Stimulated activated naive B cell treated with anti-CD40 and anti-IgM and Interleukin-4, amounts not matched to agents 10 μg/mL and 1 μg/mL and 100 μg/mL, for 72 hours (primary cell): ENCODE data around the gene POLN.

ENCODE experiments used
- ATAC-seq, 2 donors: fragments of 150-1000 bp; cut with Tn5 transposase; replicated peaks; 2 replicates each; pipeline ENCODE4 v1.10.0; 2021; ENCODE audit warnings: moderate library complexity in 1 of 2
- DNase-seq: peaks from one replicate; pipeline ENCODE4 v3.0.0; 2021
- H3K27ac Mint-ChIP-seq: one replicate; pipeline ENCODE4 v1.8.0; 2022; ENCODE audit warnings: mild to moderate bottlenecking, mixed read lengths
- H3K27me3 Mint-ChIP-seq, 2 donors: one replicate each; pipeline ENCODE4 v1.8.0; 2022; ENCODE audit warnings: mixed read lengths in 2 of 2
- H3K36me3 Mint-ChIP-seq, 2 donors: one replicate each; pipeline ENCODE4 v1.8.0; 2022; ENCODE audit warnings: mixed read lengths in 2 of 2, mild to moderate bottlenecking in 1 of 2
- H3K4me1 Mint-ChIP-seq, 2 donors: one replicate each; pipeline ENCODE4 v1.8.0; 2022; ENCODE audit warnings: mixed read lengths in 2 of 2, mild to moderate bottlenecking in 1 of 2
- H3K4me3 Mint-ChIP-seq, 2 donors: one replicate each; pipeline ENCODE4 v1.8.0; 2022; ENCODE audit warnings: mild to moderate bottlenecking in 2 of 2, mixed read lengths in 2 of 2, moderate library complexity in 1 of 2
- H3K9me3 Mint-ChIP-seq, 2 donors: one replicate each; pipeline ENCODE4 v1.8.0; 2022; ENCODE audit warnings: mixed read lengths in 2 of 2, mild to moderate bottlenecking in 1 of 2

The POLN gene

DNA sequence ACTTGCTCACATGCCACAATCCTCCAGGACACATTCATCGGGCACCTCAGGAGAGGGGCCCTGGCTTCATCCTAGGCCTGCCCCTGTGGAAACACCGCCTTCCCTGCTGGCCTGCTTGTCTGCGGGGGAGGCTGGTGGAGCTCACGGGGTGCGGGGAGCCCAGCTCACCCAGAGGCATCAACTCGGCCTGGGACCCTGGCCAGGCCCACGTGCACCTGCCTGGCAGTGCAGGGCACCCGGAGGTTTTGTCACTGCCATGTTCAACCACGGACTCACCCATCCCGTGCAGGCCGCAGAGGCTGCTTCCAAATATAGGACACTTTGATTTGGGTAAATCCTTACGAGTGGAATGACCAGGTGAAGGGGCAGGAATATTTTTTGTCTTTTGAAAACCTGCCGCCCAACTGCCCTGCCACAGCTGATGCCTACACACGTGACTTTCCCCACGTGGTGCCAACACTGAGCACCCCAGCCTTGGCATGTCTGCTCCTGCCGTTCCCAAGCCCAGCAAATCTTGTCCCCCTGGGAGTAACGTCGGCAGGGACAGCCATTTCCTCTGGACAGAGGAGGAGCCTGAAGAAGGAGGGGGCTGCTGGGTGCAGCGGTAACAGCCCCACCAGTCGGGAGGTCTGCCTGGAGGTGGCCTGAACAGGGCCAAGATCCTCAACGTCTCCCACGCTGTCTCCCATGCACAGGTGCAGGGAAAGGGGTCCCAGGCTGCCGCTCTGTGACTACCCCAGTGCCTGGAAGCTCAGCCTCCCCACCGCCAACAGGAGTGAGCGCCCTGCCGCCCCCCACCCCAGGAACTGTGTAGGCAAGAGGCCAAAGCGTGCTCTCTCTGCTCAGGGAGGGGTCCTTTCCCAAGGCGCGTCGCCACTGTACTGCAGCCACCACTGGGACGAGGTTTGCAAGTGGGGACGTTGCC, 11.5 kb upstream of the POLN start:
- ATAC-seq (no peak), DNase-seq (peak; percentile 0)
- no peaks in the 10 kb centered on the region for H3K27me3 Mint-ChIP-seq
- H3K27ac Mint-ChIP-seq = peak overlapping the region; percentile 20
- H3K36me3 Mint-ChIP-seq = peaks cover 9 to 10% of the 10 kb centered on the region in 2 donors
- no peaks in the 10 kb centered on the region for H3K9me3 Mint-ChIP-seq
- no peak overlapping the region for H3K4me3 Mint-ChIP-seq
- H3K4me1 Mint-ChIP-seq = peaks cover 9 to 24% of the 10 kb centered on the region in 2 donors

DNA sequence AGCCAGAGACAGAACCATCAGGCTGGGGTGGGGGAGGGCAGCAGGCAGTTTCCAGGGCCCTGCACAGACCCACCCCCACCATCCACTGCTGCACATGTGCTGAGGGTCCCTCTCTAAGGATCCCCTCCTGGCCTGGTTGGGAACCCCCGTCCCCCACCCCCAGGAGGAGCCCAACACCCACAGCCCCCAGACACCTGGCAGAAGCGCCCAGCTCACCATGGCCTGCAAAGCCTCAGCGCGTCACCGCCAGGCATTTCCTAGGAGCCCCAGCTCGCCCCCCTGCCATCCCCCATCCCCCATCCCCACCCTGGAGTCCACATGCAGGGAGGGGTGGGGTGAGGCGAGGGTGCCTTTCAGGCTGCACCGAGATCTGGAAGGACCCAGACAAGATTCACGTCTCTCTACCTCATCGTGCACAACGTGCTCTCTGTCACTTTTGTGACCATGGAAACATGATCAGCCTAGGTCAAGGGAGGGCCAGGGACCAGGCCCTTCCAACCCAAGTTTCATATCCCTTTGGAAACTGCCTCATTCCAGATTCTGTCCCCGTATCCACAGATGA, 10.7 kb upstream of the POLN start:
- Mint-ChIP-seq H3K36me3 (peaks cover 9 to 10% of the 10 kb centered on the region in 2 donors), H3K4me1 (peaks cover 8 to 17% of the 10 kb centered on the region in 2 donors), H3K9me3 (no peaks in the 10 kb centered on the region), H3K4me3 (no peak overlapping the region), H3K27me3 (no peaks in the 10 kb centered on the region), H3K27ac (peak overlapping the region; percentile 20)
- ATAC-seq (no peak), DNase-seq (peak; percentile 0)

DNA sequence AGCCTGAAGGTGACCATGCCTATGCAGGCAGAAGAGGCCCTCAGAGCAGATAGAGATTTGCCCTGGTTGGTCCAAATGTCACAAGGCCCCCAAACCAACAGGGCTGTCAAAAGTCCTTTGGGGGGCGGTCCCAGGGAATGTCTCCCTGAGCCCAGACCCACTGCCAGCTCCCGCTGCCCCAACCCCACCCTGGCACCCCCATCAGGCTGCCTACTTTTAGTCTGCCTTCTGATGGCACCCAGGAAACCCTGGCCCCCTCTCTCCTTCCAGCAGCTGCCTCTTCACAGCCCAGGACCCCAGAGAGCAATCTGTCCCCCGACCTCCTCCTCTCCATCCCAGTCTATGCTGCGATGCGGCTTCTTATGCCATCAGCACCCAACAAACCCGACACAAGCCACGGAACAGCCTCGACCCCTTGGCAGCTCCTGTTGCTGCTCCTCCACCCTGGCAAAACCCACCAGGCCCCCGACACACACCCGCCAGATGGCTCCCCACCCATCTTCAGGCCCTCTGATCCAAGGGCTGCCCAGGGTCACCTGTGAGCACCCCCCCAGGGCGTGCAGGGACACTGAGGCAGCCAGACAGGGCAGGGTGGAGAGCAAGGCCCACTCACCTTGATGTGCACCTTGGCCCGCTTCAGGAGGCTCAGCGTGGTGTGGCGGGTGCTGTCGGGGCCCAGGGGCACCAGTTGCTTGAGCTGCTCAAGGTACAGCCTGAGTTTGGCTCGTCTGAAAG, 10.0 kb upstream of the POLN start:
- ATAC-seq (no peak), DNase-seq (no peak)
- no peaks in the 10 kb centered on the region for H3K27me3 Mint-ChIP-seq
- peaks cover 9 to 10% of the 10 kb centered on the region in 2 donors for H3K36me3 Mint-ChIP-seq
- no peak overlapping the region for H3K27ac Mint-ChIP-seq
- H3K4me1 Mint-ChIP-seq = peaks cover 3 to 10% of the 10 kb centered on the region in 2 donors
- no peak overlapping the region for H3K4me3 Mint-ChIP-seq
- no peaks in the 10 kb centered on the region for H3K9me3 Mint-ChIP-seq

DNA sequence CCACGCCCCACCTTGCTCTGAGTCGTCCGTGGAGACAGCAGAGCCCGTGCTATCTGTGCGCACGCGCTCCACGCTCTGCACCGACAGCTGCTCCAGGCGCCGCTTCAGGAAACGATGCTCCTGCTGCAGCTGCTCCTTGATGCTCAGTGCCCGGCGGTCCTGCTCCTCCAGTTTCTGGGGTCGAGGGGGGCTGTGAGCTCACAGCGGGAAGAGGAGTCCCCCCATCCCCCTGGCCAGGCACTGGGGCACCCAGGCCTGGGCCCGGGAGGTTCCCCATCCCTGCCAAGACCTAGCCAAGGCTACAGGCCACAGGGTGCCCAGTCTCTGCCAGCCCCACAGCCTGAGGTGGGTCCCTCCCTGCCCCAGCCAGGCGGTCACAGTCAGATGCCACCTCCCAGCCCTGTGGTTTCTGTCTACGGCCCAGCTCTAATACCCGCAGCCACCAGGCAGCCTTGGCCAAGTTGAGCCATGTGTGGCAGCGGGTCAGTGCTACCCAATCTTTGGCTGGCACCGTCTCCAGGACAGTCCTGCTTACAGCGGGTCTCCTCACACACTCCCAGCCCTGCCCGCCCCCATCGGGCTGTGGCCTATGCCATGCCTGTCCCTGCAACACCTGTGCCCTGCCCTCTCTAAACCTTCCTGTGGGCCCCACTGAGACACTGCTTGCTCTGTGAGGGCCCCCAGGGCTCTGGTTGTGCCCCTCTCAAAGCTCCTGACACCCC, 9.3 kb upstream of the POLN start:
- Mint-ChIP-seq H3K9me3 (no peaks in the 10 kb centered on the region), H3K4me3 (no peak overlapping the region), H3K27ac (no peak overlapping the region)

DNA sequence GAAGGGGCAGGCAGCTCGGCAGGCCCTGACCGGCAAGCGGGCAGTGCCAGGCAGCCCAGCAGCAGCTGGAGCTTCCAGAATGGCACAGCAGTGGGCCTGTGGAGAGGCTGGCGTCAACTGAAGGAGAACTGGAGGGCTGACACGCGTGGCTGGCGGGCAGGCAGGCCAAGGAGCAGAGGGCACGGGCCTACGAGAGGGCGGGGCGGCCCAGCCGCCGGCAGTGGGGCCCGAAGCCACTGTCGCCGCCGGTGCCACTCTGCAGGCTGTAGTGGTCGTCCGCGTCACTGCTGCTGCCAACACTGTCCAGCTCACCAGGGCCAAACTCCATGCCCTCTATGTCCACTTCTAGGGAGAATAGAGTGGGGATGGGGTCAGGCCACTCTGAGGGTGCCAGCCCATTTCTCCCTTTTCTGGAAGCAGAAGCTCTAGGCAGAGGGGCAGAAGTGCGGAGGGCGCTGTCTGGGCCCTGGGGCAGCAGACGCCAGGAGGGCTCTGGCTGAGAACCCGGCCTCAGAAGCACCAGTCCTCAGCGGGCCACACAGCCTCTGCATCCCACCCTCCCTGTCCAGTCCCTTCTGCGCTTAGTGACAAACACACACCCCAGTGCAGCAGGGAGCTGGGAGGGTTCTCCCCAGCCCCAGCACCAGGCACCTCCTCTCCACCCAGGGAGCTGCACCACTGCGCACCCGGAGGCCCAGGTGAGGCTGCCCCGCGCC, 8.6 kb upstream of the POLN start:
- Mint-ChIP-seq H3K4me1 (peaks cover 0 to 5% of the 10 kb centered on the region in 2 donors), H3K4me3 (no peak overlapping the region), H3K9me3 (no peaks in the 10 kb centered on the region), H3K36me3 (peaks cover 9 to 10% of the 10 kb centered on the region in 2 donors), H3K27ac (no peak overlapping the region), H3K27me3 (no peaks in the 10 kb centered on the region)
- ATAC-seq (no peak), DNase-seq (no peak)

More for the DNA sequence above, 9.3 kb upstream of the POLN start:
- no peak for ATAC-seq
- peaks cover 9 to 10% of the 10 kb centered on the region in 2 donors for H3K36me3 Mint-ChIP-seq
- peak; percentile 0 for DNase-seq
- peaks cover 0 to 5% of the 10 kb centered on the region in 2 donors for H3K4me1 Mint-ChIP-seq
- no peaks in the 10 kb centered on the region for H3K27me3 Mint-ChIP-seq

DNA sequence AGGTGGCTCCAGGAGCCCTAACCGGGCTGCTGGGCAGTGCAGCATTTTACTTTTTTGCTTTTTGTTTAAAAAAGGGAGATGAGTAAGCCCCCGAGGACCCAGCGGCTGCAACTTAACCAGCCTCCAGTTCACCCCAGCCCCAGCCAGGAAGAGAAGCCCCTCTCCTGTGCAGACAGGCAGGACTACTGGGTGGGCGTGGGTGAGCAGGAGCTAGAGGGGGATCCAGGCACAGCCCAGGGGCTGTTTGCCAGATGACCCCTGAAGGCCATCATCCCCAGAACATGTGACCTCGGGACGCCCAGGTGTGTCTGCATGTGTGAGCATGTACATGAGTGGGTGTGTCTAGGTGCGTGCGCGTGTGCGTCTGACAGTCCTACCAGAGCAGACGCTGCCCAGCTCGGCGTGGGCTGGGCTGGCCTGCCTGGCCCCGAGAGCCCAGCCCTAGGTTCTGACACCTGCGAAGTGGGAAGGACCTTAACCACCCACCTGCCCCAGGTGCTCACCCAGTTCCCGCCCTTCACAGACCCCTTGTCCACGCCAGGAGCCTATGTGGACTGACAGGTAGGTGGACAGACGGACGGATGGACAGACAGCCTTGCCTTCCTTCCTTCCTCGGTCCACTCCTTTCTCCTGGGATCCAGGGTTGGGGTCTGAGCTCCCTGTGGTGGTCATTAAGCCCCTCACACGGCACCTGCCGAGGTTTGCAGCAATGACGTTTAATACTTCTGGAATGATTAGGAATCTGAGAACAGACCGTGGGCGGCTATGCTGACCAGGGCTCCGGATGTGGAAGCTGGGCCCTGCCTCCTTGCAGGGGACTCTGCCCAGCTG, 7.8 kb upstream of the POLN start:
- peaks cover 0 to 1% of the 10 kb centered on the region in 2 donors for H3K4me1 Mint-ChIP-seq
- H3K27ac Mint-ChIP-seq = no peak overlapping the region
- peaks cover 7% of the 10 kb centered on the region in 2 donors for H3K36me3 Mint-ChIP-seq
- no peak overlapping the region for H3K4me3 Mint-ChIP-seq
- no peak for DNase-seq
- H3K9me3 Mint-ChIP-seq = no peaks in the 10 kb centered on the region
- H3K27me3 Mint-ChIP-seq = no peaks in the 10 kb centered on the region
- ATAC-seq = no peak

DNA sequence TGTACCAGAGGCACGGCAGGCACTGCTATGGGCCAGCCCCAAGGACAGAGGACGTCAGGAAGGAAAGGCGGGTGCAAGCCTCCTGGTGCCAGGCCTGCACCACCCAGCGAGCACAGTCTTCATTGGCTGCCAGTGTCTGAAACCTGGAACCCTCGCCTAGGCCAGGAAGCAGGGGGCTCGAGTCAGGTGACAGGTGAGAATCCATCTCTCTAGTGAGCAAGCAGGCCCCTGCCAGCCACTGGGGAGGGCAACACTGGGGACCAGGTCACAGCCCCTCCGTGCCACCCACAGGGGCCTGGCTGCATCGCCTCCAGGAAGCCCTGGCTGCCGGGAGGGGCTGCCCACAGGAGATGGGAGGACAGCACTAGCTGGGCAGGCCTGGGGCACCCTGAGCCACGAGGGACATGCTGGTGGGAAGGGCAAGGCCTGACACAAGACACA, 6.9 kb upstream of the POLN start:
- Mint-ChIP-seq H3K27me3 (no peaks in the 10 kb centered on the region), H3K36me3 (peaks cover 4% of the 10 kb centered on the region in 2 donors), H3K27ac (no peak overlapping the region), H3K4me3 (no peak overlapping the region), H3K4me1 (peaks cover 2 to 5% of the 10 kb centered on the region in 2 donors), H3K9me3 (no peaks in the 10 kb centered on the region)
- DNase-seq (no peak), ATAC-seq (no peak)

DNA sequence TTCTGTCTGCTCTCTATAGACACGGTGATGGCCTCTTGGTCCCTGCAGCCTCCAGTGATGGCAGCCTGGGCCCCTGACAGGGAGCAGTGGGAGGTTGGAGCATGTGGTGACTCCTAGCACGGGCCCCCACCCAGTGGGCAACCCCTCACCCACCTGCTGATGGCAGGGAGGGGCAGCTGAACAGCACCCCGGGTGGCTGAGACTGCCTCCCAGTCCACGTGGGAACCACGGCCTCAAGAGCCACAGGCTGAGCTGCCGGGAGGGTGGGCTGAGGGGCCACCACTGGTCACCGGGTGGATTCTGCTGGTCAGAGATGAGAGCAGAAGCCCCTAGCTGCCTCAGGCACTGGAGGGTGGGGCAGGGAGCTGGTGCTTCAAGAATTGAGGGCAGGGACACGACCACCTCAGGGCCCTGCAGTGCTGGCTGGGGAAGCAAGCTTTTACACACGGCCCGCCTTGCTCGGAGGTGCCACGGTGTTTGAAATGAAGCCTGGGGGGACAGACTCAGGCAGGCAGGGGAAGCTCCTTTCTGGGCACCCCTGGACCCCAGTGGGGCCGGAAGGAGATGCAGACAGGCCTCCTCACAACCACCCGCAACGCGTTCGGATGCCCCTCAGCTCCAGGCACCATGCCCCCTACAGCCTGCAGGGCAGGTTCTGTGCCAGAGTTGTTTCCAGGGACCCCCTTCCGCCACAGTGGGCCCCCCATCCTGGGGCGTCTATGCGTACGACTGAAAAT, 6.3 kb upstream of the POLN start:
- no peak for ATAC-seq
- no peaks in the 10 kb centered on the region for H3K27me3 Mint-ChIP-seq
- no peak for DNase-seq
- no peak overlapping the region for H3K27ac Mint-ChIP-seq
- peaks cover 4% of the 10 kb centered on the region in 2 donors for H3K36me3 Mint-ChIP-seq
- no peak overlapping the region for H3K4me3 Mint-ChIP-seq
- H3K9me3 Mint-ChIP-seq = no peaks in the 10 kb centered on the region
- H3K4me1 Mint-ChIP-seq = peaks cover 6 to 12% of the 10 kb centered on the region in 2 donors

DNA sequence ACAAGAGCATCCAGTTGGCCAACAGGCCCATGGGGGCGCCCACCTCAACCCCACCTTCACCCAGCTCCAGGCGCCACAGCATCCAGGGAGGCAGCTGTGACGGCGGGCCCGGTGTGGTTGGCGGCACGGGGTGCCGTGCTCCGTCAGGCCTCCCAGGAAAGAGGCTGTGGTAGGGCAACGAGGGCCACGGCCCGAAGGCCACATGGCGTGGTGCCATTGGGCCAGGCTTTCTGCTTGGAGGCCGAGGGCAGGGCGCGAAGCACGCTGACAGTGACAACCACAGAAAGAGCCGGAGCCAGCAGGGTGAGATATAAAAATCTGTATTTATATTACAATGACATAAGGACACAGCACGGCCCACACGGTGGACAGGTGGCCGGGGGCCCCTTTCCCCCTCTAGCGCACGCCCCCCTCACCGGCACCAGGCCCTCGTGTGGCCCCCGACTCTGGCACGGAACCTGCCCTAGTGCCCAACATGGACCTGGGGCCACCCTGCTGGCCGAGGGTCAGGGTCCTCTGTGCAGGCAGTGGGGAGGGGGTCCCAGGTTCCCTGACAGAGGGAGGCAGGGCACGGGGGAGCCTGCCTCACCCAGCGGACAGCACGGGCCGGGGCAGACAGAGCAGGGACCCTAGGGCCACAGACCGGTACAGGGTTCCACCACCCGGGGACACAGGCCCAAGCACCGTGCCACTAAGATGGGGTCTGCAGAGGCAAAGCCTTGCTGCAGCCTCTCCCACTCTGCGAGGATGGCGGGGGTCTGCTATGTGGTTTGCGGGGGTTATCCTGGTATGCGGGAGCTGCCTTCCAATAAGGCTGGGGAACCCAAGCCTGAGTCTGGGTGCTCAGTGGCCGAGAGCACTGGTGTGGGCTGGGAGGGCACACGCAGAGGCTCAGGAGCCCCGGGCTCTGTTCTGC, 5.5 kb upstream of the POLN start:
- Mint-ChIP-seq H3K9me3 (no peaks in the 10 kb centered on the region), H3K4me1 (peaks cover 7 to 12% of the 10 kb centered on the region in 2 donors), H3K27me3 (no peaks in the 10 kb centered on the region), H3K36me3 (peaks cover 0 to 4% of the 10 kb centered on the region in 2 donors), H3K4me3 (no peak overlapping the region), H3K27ac (no peak overlapping the region)
- ATAC-seq (no peak), DNase-seq (no peak)

DNA sequence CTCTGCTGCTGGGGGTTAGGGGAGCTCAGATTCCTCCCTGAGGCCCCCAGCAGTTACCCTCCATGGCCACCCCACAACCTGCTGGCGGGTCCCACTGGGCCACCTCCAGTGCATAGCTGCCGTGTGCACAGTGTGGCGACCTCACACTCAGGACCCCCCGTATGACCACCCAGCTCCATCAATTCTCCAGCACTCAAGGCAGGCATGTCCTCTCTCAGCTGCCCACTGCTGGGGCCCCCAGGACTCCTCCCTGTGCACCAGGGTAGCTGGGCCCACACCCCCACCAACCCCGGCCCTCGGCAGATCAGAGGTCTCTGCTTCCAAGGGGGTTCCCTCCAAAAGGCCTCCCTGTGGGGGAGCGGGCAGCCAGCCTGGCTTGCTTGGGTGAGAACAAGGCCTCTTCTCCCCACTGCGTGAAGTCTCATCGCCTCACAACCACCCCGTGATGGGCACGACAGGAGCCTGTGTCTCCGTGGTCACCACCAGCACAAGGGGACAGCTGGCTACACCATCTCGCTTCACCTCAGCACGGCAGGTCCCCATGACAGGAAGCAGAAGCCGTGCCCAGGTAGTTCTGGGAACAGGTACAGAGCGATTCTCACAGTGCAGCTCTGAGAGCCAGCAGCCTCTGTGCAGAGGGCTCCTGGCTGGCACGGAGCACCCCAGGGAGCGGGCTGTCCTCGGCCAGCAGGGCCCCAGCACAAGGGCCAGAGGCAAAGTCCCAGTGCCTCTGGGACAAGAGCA, 4.6 kb upstream of the POLN start:
- H3K27ac Mint-ChIP-seq = peak overlapping the region; percentile 51
- ATAC-seq (no peak), DNase-seq (no peak)
- H3K36me3 Mint-ChIP-seq = peaks cover 0 to 4% of the 10 kb centered on the region in 2 donors
- H3K9me3 Mint-ChIP-seq = no peaks in the 10 kb centered on the region
- H3K4me3 Mint-ChIP-seq = no peak overlapping the region
- no peaks in the 10 kb centered on the region for H3K27me3 Mint-ChIP-seq
- peaks cover 9 to 19% of the 10 kb centered on the region in 2 donors for H3K4me1 Mint-ChIP-seq

DNA sequence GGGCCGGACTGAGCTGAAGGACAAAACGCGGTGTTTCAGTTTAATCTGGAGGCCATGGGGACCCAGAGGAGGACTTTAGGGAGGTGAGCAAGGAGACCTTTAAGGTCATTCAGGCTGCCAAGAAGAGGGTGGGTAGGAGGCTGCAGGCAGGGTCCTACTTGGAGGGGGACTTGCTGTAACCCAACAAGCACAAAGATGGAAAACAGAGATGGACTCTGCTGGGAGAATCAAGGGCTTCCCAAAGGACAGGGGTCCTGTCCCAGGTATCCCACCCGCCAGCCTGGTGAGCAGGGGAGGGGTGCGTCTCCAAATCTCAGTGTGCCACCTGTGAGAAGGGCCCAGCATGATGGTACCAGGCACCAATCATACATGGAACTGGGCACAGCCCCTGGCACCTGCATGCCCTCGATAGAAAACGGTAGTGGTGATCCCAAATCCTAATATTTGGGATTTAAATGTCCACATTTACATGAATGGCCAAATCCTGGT, 3.9 kb upstream of the POLN start:
- DNase-seq = no peak
- H3K4me3 Mint-ChIP-seq = no peak overlapping the region
- H3K36me3 Mint-ChIP-seq = peaks cover under 1 to 4% of the 10 kb centered on the region in 2 donors
- no peaks in the 10 kb centered on the region for H3K27me3 Mint-ChIP-seq
- H3K27ac Mint-ChIP-seq = no peak overlapping the region
- no peaks in the 10 kb centered on the region for H3K9me3 Mint-ChIP-seq
- no peak for ATAC-seq
- peaks cover 11 to 21% of the 10 kb centered on the region in 2 donors for H3K4me1 Mint-ChIP-seq
